ENCODE measurements around the gene KASH5.
A peak's percentile ranks its signal among the peaks of the same experiment; 100 is the strongest.

Gene KASH5

DNA sequence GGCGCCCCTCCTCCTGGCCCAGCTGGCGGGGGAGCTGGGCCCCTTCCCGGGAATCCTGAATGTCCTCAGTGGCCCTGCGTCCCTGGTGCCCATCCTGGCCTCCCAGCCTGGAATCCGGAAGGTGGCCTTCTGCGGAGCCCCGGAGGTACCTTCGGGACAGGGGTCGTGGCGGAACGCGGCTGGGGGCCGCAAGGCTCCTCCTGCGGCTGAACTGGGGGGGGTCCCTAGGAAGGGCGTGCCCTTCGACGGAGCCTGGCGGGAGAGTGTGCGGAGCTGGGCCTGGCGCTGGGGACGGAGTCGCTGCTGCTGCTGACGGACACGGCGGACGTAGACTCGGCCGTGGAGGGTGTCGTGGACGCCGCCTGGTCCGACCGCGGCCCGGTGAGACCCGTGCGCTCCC is 73.6 kb downstream of the KASH5 start:
- no peak for DNase-seq
- peaks cover 6% of the 10 kb centered on the region for H3K4me1 Mint-ChIP-seq
- TF ChIP-seq, protein P1, sequence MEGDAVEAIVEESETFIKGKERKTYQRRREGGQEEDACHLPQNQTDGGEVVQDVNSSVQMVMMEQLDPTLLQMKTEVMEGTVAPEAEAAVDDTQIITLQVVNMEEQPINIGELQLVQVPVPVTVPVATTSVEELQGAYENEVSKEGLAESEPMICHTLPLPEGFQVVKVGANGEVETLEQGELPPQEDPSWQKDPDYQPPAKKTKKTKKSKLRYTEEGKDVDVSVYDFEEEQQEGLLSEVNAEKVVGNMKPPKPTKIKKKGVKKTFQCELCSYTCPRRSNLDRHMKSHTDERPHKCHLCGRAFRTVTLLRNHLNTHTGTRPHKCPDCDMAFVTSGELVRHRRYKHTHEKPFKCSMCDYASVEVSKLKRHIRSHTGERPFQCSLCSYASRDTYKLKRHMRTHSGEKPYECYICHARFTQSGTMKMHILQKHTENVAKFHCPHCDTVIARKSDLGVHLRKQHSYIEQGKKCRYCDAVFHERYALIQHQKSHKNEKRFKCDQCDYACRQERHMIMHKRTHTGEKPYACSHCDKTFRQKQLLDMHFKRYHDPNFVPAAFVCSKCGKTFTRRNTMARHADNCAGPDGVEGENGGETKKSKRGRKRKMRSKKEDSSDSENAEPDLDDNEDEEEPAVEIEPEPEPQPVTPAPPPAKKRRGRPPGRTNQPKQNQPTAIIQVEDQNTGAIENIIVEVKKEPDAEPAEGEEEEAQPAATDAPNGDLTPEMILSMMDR (IDR thresholded peaks at IDR 0.05) = no peak
- no peaks in the 10 kb centered on the region for H3K27me3 Mint-ChIP-seq (ENCODE audit: low read depth, poor library complexity)
- H3K9me3 Mint-ChIP-seq = no peaks in the 10 kb centered on the region
- H3K27ac Mint-ChIP-seq = no peak overlapping the region
- H3K36me3 Mint-ChIP-seq (ENCODE audit: low read depth) = peaks cover 19% of the 10 kb centered on the region
- no peak overlapping the region for H3K4me3 Mint-ChIP-seq

DNA sequence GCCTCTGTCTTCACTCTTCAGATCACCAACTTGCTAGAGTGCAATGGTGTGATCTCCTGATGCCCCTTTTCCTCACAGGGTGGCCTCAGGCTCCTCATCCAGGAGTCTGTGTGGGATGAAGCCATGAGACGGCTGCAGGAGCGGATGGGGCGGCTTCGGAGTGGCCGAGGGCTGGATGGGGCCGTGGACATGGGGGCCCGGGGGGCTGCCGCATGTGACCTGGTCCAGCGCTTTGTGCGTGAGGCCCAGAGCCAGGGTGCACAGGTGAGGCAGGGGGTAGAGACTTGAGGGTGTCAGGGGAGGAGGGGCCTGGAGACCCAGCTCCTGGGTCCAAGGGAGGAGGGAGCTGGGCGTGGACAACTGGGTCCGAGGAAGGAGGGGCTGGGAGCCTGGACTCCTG is 74.4 kb downstream of the KASH5 start:
- Mint-ChIP-seq H3K36me3 (ENCODE audit: low read depth) (peaks cover 13% of the 10 kb centered on the region), H3K27me3 (ENCODE audit: low read depth, poor library complexity) (no peaks in the 10 kb centered on the region), H3K9me3 (no peaks in the 10 kb centered on the region), H3K4me3 (no peak overlapping the region), H3K27ac (peak overlapping the region; percentile 83), H3K4me1 (no peaks in the 10 kb centered on the region)
- TF ChIP-seq, protein P1 (IDR thresholded peaks at IDR 0.05) = no peak
- no peak for DNase-seq

DNA sequence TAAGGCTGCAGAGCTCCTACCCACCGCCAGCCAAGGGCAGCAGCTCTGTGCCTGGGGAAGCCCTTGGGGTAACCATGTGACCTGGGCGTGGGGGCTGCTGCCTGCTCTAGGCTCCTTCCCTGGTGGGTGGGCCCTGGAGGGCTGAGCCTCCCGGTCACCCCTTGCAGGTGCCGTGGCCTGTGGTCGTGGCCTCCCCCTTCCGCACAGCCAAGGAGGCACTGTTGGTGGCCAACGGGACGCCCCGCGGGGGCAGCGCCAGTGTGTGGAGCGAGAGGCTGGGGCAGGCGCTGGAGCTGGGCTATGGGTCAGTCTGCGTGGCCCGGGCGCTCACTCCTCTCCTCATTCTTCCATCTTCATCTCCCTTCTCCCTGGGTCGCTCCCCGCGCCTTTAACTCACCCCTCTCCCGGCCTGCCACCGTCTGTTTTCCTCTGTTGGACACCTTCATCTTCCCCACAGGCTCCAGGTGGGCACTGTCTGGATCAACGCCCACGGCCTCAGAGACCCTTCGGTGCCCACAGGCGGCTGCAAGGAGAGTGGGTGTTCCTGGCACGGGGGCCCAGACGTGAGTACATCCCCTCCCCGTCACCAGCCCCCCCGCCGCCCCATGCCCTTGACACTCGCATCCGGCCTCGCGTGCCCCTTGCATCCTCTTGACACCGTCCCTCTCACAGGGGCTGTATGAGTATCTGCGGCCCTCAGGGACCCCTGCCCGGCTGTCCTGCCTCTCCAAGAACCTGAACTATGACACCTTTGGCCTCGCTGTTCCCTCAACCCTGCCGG is 76.1 kb downstream of the KASH5 start:
- DNase-seq = no peak
- TF ChIP-seq, protein P1 (IDR thresholded peaks at IDR 0.05) = no peak
- Mint-ChIP-seq H3K27me3 (ENCODE audit: low read depth, poor library complexity) (no peaks in the 10 kb centered on the region), H3K27ac (no peak overlapping the region), H3K4me1 (peaks cover 7% of the 10 kb centered on the region), H3K9me3 (no peaks in the 10 kb centered on the region), H3K36me3 (ENCODE audit: low read depth) (peaks cover 19% of the 10 kb centered on the region), H3K4me3 (no peak overlapping the region)

DNA sequence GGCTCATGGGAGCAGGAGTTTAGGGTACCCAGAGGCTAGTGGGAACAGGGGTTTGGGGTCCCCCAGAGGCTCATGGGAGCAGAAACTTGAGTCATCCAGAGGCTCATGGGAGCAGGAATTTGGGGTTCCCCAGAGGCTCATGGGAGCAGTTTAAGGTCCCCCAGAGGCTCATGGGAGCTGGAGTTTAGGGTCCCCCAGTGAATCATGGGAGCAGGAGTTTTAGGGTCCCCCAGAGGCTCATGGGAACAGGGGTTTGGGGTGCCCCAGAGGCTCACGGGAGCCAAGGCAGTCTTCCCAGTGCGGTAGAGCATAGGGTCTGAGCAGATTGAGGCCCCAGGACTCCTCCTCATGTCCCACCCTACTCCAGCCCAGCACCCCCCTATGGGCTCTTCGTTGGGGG is 77.3 kb downstream of the KASH5 start:
- no peaks in the 10 kb centered on the region for H3K27me3 Mint-ChIP-seq (ENCODE audit: low read depth, poor library complexity)
- peaks cover 8% of the 10 kb centered on the region for H3K4me1 Mint-ChIP-seq
- TF ChIP-seq, protein P1 (IDR thresholded peaks at IDR 0.05) = no peak
- H3K4me3 Mint-ChIP-seq = no peak overlapping the region
- H3K9me3 Mint-ChIP-seq = no peaks in the 10 kb centered on the region
- peaks cover 15% of the 10 kb centered on the region for H3K36me3 Mint-ChIP-seq (ENCODE audit: low read depth)
- DNase-seq = no peak
- H3K27ac Mint-ChIP-seq = peak overlapping the region; percentile 48
